SU-DHL-6 (cell line): Measurements from ENCODE around the gene SMC6.

ENCODE experiments used
- CTCF ChIP-seq: fragments of 200-600 bp; sonication (generic); IDR thresholded peaks from one replicate; pipeline ENCODE4 v1.5.1; 2017; ENCODE audit warnings: antibody characterized with exemption, mild to moderate bottlenecking, low read length, moderate library complexity; ENCODE audit not compliant: insufficient read depth, poor library complexity, severe bottlenecking
- EZH2phosphoT487 ChIP-seq: fragments of 200-600 bp; sonication (generic), shearing (Covaris generic); conservative IDR thresholded peaks from 2 replicates; pipeline ENCODE4 v1.6.1; 2018; ENCODE audit warnings: mild to moderate bottlenecking, antibody characterized with exemption, low read length, moderate library complexity, mixed read lengths

GRCh38 chr2:17626986-17627385, 126.6 kb downstream of the SMC6 start:
- TF ChIP-seq EZH2phosphoT487 (no peak), CTCF (no peak)
